Ammon's horn (tissue), 1 donor: ENCODE data around the gene NSUN6.
A peak's percentile ranks its signal among the peaks of the same experiment; 100 is the strongest.

Experiments
- DNase-seq: peaks from one replicate; pipeline ENCODE4 v3.0.0-alpha.2; 2016; ENCODE audit warnings: low spot score

Gene NSUN6

DNA sequence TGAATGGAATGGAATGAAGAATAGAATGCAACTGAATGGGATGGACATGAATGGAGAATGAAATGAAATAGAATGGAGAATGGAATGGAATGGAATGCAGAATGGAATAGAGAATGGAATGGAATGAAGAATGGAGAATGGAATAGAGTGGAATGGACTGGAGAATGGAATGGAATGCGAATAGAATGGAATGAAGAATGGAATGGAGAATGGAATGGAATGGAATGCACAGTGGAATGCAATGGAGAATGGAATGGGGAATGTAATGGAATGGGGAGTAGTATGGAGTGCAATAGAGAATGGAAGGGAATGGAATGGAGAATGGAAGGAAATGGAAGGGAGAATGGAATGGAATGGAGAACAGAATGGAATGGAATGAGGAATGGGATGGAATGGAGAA is 93.4 kb downstream of the NSUN6 start:
- no peak for DNase-seq

DNA sequence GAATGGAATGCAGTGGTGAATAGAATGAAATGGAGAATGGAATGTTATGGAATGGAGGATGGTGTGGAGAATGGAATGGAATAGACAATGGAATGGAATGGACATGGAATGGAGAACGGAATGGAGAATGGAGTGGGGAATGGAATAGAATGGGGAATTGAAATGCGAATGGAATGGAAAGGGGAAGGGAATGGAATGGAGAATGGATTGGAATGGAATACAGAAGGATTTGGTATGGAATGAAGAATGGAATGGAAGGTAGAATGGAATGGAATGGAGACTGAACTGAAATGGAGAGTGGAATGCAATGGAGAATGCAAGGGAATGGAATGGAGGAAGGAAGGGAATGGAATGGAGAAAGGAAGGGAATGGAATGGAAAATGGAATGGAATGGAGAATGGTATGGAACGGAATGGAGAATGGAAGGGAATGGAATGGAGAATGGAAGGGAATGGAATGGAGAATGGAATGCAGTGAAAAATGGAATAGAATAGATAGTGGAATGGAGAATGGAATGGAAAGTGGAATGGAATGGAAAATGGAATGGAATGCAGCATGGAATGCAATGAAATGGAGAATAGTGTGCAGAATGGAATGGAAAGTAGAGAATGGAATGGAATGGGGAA is 94.8 kb downstream of the NSUN6 start:
- no peak for DNase-seq

DNA sequence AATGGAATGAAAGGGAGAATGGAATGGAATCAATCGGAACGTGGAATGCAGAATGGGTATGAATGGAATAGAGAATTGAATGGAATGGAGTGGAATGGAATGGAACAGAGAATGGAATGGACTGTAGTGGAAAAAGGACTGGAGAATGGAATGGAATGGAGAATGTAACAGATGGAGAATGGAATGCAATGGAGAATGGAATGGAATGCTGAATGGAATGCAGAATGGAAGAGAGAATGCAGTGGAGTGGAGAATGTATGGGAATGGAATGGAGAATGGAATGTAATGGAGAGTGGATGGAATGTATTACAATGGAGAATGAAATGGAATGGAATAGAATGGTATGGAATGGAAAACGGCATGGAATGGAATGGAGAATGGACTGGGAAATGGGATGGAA is 96.9 kb downstream of the NSUN6 start:
- DNase-seq = no peak

DNA sequence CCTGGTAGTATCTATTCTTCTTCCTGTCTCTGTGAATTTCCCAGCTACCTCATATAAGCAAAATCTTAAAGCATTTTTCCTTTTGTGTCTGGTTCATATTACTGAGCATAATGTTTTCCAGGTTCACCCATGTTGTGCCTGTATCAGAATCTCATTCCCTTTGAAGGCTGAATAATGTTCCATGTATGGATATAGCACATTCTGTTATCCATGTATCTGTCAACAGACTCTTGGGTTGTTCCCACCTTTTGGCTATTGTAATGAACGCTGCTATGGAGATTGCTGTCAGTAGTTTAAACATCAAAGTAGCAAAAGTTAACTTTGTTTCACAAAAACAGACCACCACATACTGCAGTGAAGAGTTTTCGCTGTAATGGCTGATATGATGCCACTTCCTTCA is 99.9 kb downstream of the NSUN6 start:
- DNase-seq = no peak

DNA sequence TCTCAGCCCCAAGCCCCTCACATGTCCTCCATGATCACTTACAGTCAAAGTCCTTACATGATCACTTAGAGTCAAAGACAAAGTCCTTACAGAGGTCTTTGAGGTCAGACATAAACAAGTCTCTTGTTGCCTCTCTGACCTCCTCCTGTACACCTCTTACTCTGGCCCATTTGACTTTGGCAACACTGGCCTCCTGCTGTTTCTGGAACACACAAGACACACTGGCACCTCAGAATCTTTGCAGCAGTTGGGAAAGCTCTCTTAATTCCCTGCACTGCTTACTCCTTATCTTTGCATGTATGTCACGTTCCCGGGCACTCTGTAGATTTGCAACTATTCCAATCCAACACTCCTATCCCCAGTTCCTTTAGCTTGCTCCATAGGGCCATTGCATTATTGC is 102.3 kb downstream of the NSUN6 start:
- DNase-seq = no peak

DNA sequence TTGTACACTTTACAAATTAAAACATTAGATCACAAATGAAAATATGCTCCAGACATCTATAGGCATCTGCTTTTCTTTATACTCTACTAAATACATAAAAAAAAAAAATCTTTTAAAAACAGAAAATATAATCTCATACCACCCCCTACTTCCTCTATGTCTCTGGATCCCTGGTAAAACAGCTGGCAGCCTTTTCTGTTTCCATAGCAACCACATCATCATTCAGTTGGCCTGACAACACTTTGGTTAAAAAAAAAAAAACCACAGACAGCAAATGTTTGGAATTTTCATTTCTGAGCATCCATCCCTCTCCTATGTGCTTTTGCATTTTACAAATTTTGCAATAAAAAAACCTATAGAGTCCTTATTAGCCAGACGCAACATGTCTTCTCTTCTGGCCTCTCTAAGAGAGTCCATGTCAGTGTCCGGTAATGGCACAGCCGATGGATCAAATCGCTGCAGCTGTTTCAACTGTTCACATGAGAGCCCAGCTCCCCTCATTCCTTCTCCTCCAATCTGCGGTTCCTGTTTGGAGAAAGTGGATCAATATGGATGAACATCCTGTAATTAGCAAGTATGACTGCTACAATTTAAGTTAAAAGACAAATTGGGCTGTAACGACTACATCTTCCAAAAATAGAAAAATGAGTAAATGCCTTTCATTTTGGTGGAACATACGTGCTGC is 105.6 kb downstream of the NSUN6 start:
- DNase-seq = peak; percentile 50

DNA sequence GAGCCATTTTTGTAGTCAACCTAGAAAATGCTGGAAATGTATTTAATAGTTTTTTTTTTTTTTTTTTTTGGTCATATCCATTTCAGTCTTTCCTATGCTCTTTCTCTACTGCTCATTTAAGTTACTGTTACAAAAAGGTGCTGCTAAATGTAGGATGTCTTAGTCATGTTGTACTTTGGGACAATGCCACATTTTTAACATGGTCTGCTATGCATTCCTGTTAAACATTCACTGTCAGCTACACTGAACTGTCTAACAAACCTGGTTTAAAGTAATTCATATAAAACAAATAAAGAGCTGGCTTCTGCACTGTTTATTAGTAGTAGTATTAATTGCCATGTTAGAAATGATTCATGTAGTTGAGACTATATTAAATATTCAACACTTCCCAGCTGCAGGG is 108.6 kb downstream of the NSUN6 start:
- DNase-seq = no peak

DNA sequence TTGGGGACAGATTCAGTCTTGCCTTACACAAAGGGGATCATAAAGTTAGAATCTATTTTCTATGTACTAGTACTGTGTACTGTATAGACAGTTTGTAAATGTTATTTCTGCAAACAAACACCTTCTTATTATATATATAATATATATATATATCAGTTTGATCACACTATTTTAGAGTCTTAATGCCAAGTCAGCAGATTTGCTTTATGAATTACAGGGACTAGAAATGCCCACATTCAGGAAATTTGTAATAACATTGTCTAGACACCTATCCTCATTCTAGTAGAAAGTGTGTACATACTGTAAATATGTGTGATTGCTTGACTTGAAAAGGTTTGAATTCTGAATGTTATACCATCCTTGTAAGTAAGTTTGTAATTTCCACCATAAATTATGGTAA is 111.2 kb downstream of the NSUN6 start:
- no peak for DNase-seq

DNA sequence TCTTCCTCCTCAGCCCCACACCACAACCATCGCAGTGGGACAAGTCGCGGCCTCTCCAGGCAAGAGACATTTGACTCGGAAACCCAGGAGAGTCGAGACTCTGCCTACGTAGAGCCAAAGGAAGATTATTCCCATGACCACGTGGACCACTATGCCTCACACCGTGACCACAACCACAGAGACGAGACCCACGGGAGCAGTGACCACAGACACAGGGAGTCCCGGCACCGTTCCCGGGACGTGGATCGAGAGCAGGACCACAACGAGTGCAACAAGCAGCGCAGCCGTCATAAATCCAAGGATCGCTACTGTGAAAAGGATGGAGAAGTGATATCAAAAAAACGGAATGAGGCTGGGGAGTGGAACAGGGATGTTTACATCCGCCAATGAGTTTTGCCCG is 112.1 kb downstream of the NSUN6 start:
- DNase-seq = no peak

DNA sequence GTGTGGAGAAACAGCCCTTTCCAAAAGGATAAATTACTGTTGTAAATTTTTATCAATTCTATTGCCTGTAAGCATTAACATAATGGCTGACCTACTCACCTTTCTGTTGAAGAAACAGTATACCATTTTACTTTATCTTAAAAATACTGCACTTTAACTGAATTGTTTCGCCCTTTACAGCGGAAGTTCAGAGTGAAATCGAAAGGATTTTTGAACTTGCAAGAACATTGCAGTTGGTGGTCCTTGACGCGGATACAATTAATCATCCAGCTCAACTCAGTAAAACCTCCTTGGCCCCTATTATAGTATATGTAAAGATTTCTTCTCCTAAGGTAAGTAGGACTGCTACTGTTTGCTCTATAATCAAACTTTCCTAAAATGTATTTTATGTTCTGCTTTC is 117.5 kb downstream of the NSUN6 start:
- no peak for DNase-seq

DNA sequence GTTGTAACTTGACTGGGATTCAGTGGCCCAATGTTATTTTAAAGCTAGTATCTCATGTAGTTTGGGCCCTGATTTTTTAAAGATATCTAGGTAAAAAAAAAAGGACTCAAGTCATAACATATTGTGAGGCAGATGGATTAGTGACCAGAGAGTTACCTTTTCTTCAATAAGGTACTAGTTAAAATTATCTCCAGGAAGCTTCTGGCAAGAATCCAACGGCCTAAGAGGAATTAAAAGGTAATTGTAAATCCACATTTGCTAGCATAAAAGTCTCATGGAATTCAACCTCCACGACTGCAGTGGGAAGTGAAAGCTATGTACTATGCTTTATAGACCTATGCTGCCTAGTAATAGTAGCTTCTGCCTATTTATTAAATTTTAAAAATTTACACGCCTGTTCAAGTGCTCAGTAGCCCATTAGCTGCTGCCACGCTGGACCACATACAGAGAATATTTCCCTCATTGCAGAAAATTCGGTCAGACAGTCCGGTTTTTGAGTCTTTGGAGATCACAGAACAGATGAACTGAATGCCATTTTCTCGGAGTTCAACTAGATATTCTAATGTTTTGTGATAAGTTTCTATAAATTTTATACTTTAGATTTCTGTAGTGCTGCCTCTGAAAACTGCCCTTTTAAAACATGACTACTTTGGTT is 118.4 kb downstream of the NSUN6 start:
- no peak for DNase-seq

DNA sequence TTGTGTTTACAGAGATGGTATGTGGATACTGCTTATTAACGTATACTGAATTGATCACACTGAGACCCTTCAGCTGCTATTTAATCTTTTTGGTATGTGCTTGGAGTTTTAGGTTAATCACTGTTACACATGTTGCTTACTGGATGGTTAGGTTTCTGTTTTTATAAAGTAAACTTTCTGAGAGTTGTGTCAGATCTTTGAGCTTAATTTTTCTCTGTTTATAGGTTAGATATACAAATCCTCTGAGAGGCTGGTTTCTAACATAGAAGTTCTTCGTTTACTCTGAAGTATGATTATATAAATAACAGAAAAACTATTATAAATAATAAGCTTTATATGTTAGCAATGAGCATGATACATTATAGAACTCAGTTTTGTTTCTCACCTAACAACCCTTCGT is 123.1 kb downstream of the NSUN6 start:
- no peak for DNase-seq

DNA sequence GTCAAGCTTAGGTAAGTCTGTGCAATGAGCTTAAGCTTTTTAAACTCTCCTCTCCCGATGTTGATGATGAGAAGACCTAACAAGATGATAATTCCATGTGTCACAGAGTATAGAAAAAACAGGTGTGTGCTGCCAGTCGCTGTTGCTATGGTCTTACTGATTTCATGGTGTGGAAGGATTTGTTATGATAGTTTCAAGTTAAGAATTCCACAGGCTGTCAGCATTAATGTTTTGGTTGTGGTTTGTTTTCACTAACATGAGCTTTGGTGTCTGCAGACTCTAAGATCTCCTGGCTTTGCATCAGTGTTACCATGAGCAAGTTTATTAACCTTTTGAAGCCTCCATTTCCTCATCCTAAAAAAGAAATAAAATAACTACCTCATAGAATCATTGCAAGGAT is 123.7 kb downstream of the NSUN6 start:
- DNase-seq = no peak

DNA sequence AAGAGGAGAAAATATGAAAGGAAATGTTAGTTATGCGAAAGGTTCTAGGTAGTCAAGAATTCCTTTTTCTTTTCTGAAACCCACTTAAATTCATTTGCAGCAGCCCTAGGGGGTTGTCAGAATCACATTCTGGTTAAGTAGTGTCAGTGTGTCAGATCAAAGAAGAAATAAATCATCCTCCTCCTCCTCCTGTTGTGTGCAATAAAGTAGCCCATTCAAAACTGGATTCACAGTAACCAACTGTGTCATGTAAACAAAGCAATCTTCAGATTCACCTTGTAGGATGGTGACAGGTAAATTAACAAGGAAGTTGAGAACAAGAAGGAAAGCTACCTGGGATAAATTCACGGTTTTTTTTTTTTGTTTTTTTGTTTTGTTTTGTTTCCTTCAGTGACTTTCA is 127.5 kb downstream of the NSUN6 start:
- DNase-seq = no peak

DNA sequence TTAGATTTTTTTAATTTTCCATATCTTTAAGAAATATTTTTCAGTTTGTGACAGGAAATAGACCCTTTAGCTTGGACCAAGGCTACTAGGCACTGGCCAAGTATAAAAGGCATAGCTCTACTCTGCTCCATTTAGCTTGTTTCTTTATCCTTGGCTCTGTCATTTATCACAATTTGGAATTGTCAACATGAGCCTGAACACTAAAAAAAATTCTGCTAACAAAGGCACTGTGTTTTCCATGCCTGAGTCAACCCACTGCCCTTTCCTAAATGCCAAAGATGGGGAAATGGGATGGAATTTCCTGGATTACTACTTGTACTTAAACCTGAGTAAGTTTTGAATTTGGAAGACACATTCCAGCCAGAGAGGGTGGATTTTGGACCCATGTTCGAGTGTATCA is 128.4 kb downstream of the NSUN6 start:
- no peak for DNase-seq

DNA sequence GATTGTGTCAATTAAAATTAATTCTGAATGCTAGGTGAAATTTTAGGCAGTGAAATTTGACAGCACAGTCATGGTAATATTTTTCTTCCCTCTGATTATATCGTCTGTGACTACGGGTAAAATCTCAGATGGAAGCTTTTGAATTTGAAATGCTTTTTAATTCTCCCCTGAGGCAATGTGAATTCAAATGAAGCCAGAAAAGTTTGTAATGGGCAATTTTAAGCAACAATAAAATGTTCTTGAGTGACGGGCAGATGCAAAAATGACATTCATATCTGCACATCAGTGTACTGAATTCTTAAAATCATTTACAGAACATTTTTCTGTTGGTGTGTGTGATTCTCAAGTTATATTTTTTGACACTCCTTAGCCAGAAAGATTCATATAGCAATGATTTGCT is 134.5 kb downstream of the NSUN6 start:
- no peak for DNase-seq

DNA sequence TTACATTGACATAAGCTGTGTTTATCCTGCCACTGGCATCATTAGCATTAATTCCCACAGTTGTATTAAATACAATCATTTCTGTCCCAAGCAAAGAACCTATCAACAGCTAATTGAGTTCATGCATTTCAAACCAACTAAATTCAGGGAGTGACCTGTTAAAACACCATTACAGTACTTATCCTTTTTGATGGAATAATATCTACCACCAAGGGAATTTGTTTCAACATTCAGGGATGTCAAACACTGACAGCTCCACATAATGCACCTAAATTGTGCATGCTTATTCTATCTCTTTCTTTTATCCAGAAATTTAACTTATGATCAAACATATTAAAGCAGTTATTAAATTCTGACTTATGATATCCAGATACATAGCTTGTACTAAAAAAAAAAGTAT is 136.8 kb downstream of the NSUN6 start:
- DNase-seq = no peak

DNA sequence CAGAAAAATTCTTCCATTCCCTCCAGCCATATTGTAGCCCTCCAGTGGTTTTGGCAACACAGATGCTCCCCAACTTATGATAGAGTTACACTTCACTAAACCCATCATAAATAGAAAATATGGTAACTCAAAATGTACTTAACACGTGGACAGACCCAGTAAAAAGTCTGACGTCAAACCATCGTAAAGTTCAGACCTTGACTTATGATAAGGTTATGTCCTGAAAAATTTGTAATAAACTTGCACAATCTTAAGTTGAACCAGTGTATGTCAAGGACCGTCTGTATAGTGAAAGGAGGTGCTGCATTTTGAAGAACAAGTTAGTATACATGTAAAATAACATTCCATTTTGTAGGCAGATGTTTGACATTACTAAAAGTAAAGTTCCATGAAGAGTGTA is 142.8 kb downstream of the NSUN6 start:
- DNase-seq = no peak

DNA sequence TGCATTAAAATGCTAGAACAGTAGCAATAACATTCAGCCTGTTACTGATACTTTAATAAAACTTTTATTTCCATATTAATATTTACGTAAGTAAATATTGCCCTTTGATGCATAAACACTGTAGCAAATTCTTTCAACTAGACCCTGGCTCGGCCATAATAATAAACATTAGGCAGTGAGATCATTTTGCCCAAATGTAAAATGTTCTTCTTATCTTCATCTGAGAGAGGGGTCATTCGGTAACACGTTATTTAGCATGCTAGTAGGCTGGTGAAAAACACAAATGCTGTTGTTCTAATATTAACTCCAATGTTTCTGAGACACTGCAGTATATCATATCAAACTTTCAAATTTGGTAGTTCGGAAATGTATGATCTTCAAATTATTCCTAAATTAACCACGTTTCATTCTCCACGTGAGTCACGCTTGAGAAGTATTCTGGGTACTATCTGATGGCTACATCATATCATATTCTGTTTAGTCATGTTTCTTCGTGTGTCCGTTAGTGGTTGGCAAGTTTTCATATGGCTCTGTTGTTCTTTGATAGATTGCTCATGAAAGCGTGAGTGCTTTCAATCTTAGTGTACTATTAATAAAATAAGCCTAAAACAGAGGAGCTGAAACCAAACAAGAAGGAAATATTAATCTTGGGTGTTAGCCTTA is 145.8 kb downstream of the NSUN6 start:
- DNase-seq = no peak

DNA sequence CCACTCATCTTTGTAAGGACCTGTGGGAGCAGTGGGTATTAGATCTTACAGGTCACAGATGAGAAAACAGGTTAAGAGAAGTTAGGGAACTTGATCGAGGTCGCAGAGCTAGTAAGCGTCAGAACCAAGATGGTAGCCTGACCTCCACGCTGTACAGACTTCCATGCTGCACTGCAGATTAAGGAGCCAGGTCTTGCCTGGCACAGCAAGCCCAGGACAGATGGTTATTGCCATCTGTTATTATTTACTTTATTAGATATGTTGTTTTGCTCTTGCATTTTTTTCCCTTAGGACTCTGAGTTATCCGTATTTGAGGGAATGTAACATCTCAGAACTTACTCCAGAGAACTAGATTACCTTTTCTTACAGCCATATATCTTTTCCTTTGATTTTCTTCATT is 147.2 kb downstream of the NSUN6 start:
- no peak for DNase-seq

DNA sequence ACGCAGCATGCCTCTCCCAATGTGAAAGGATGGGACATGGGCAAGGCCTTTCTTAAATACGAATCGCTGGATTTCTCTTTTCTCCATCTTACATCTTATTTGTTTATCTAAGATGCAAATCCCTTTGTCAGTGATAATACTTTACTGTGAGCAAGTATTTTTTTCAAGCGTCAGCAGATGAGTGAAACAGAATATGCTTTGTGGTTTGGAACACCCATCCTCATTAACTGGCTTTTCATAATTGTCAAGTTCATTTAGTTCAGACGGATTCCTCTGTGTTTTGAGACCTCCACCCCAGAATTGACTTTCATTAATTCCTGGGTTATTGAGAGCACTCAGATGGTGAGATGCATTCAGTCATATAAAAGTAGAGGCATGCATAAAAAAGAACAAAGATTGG is 149.8 kb downstream of the NSUN6 start:
- no peak for DNase-seq

DNA sequence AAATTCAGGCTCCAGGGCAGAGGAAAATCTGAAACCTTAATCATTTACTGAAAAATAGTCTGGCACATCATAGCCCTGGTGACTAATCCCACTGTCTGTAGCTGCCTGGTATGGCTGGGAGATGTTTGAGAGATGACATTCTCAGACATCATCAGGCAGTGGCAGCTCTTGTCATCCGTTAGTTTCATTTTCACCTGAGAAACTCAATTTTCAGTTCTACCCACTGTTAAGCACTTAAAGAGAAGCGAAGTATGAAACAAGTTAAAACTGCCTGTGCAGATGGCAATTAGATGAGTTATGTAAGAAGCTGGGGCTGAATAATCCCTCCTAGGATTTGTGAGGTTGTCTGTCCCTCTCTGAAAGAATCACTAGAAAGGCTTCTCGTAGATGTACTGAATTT is 150.2 kb downstream of the NSUN6 start:
- DNase-seq = peak; percentile 43

DNA sequence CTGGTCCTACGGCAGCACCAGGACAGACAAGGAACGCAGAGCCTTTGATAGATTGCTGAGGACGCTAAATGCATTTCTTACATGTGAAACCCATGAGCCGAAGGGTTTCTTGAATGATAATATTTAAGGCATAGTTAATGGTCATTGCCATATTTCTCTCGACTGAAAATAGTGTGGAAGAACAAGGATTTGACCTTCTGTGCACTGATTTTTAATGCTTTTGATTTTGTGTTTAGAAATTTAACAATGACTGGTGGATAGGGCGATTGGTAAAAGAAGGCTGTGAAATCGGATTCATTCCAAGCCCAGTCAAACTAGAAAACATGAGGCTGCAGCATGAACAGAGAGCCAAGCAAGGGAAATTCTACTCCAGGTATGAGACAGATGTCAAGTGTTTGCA is 150.8 kb downstream of the NSUN6 start:
- DNase-seq = no peak
